Measurements from ENCODE around the gene GLS. TPM values are rescaled to one million over a fixed set of nuclear protein-coding genes. Genes with fewer than 3 reads are reported as not detected.
"Not testable (repeated sequence)": the region's sequence is repeated elsewhere in the genome, so short reads cannot be mapped to it uniquely, and the experiment has no call there.

The GLS gene
- total RNA-seq, 2 donors from 2014 or later: 86.0 to 102 TPM

- H3K36me3 ChIP-seq (replicated peaks in 1 of 2; ENCODE audit: insufficient read depth in 1 of 2, low read depth in 2 of 2): no peaks in the 10 kb centered on the region
- H3K9me3 ChIP-seq: no peaks in the 10 kb centered on the region
- ATAC-seq: peak; percentile 16
- peak overlapping the region; percentile 67 to 83 for H3K4me3 ChIP-seq
- WGBS, 2 donors: 0 to 1% methylated on average over 2 to 34 of the region's 60 CpGs
- peaks cover 49% of the 10 kb centered on the region for H3K4me1 ChIP-seq
- peak overlapping the region; percentile 74 to 98 (median 97) for H3K27ac ChIP-seq
- DNase-seq: peak in 1 of 4 donors; percentile 59
- no peak for TF ChIP-seq POLR2A (IDR thresholded peaks at IDR 0.05)
- TF ChIP-seq, protein P1, sequence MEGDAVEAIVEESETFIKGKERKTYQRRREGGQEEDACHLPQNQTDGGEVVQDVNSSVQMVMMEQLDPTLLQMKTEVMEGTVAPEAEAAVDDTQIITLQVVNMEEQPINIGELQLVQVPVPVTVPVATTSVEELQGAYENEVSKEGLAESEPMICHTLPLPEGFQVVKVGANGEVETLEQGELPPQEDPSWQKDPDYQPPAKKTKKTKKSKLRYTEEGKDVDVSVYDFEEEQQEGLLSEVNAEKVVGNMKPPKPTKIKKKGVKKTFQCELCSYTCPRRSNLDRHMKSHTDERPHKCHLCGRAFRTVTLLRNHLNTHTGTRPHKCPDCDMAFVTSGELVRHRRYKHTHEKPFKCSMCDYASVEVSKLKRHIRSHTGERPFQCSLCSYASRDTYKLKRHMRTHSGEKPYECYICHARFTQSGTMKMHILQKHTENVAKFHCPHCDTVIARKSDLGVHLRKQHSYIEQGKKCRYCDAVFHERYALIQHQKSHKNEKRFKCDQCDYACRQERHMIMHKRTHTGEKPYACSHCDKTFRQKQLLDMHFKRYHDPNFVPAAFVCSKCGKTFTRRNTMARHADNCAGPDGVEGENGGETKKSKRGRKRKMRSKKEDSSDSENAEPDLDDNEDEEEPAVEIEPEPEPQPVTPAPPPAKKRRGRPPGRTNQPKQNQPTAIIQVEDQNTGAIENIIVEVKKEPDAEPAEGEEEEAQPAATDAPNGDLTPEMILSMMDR (IDR thresholded peaks at IDR 0.05): no peak
- intact Hi-C loops (cut with DNase I): no loop called here
- H3K27me3 ChIP-seq: no peaks in the 10 kb centered on the region
These were observed 520 bp downstream of the GLS start for GRCh38 chr2:190881084-190881597.

GRCh38 chr2:190881598-190882410, 1.2 kb downstream of the GLS start:
- intact Hi-C loops (cut with DNase I): no loop called here
- Histone ChIP-seq H3K36me3 (replicated peaks in 1 of 2; ENCODE audit: insufficient read depth in 1 of 2, low read depth in 2 of 2) (no peaks in the 10 kb centered on the region), H3K9me3 (no peaks in the 10 kb centered on the region), H3K4me3 (peak overlapping the region; percentile 67 to 83), H3K27me3 (no peaks in the 10 kb centered on the region), H3K27ac (peak overlapping the region; percentile 74 to 98 (median 97)), H3K4me1 (peaks cover 55% of the 10 kb centered on the region)
- DNase-seq: peak; percentile 63 to 81 (median 69)
- peak; percentile 47 to 84 (median 83) for TF ChIP-seq POLR2A (IDR thresholded peaks at IDR 0.05)
- TF ChIP-seq, protein P1 (IDR thresholded peaks at IDR 0.05): no peak
- ATAC-seq: peak; percentile 33
- 0 to 1% methylated on average over 13 to 46 of the region's 46 CpGs for WGBS, 2 donors

- no peak for DNase-seq
- WGBS, 2 donors: 0 to 1% methylated on average over 5 of the region's 5 CpGs
- ATAC-seq: no peak
These were observed 1.8 kb downstream of the GLS start for GRCh38 chr2:190882411-190882766.

GRCh38 chr2:190882856-190883582, 2.4 kb downstream of the GLS start:
- no peaks in the 10 kb centered on the region for H3K27me3 ChIP-seq
- TF ChIP-seq, protein P1 (IDR thresholded peaks at IDR 0.05): no peak
- no peak for TF ChIP-seq POLR2A (IDR thresholded peaks at IDR 0.05)
- peak overlapping the region; percentile 74 to 98 (median 97) for H3K27ac ChIP-seq
- WGBS, 2 donors: 5 to 7% methylated on average over 4 of the region's 4 CpGs
- H3K4me1 ChIP-seq: peaks cover 61% of the 10 kb centered on the region
- ATAC-seq (no peak), DNase-seq (no peak)
- H3K4me3 ChIP-seq: peak overlapping the region in 1 of 2 donors; percentile 83
- H3K36me3 ChIP-seq (replicated peaks in 1 of 2; ENCODE audit: insufficient read depth in 1 of 2, low read depth in 2 of 2): no peaks in the 10 kb centered on the region
- no peaks in the 10 kb centered on the region for H3K9me3 ChIP-seq
- intact Hi-C loops (cut with DNase I): no loop called here

More at GRCh38 chr2:190882411-190882766, 1.8 kb downstream of the GLS start:
- H3K27ac ChIP-seq: peak overlapping the region; percentile 74 to 98 (median 97)
- no peak for TF ChIP-seq POLR2A (IDR thresholded peaks at IDR 0.05)
- TF ChIP-seq, protein P1 (IDR thresholded peaks at IDR 0.05): no peak
- no peaks in the 10 kb centered on the region for H3K36me3 ChIP-seq (replicated peaks in 1 of 2; ENCODE audit: insufficient read depth in 1 of 2, low read depth in 2 of 2)
- H3K9me3 ChIP-seq: no peaks in the 10 kb centered on the region
- peak overlapping the region in 1 of 2 donors; percentile 83 for H3K4me3 ChIP-seq
- peaks cover 56% of the 10 kb centered on the region for H3K4me1 ChIP-seq
- no peaks in the 10 kb centered on the region for H3K27me3 ChIP-seq
- intact Hi-C loops (cut with DNase I): no loop called here

DNA sequence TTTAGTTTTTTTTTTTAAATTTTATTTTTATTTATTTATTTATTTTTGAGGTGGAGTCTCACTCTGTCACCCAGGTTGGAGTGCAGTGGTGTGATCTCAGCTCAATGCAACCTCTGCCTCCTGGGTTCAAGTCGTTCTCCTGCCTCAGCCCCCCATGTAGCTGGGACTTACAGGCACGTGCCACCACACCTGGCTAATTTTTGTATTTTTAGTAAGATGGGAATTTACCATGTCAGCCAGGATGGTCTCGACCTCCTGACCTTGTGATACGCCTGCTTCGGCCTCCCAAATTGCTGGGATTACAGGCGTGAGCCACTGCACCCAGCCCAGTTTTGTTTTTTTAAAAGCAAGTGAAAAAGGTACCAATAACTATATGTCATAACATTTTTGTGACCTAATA, 5.2 kb downstream of the GLS start:
- H3K4me3 ChIP-seq; H3K27me3 ChIP-seq; DNase-seq; H3K36me3 ChIP-seq (replicated peaks in 1 of 2; ENCODE audit: insufficient read depth in 1 of 2, low read depth in 2 of 2); H3K9me3 ChIP-seq; ATAC-seq; H3K27ac ChIP-seq; intact Hi-C loops (cut with DNase I): not testable (repeated sequence)
- peaks cover 62% of the 10 kb centered on the region for H3K4me1 ChIP-seq
- whole genome bisulfite sequencing, 2 donors: 87 to 90% methylated on average over 6 of the region's 6 CpGs

Data from body of pancreas (tissue), 4 donors.